Lung (tissue), 12 donors: ENCODE data around the gene MRPL17. TPM values are rescaled to one million over a fixed set of nuclear protein-coding genes. Genes with fewer than 3 reads are reported as not detected.

Experiments used
- ATAC-seq: fragments of 200-7000 bp; cut with Tn5 transposase; one replicate; pipeline ENCODE4 v1.9.1; 2020; ENCODE audit warnings: moderate number of reproducible peaks; ENCODE audit not compliant: insufficient read depth, low FRiP score
- DNase-seq, 3 donors: peaks; one replicate each; pipeline ENCODE4 v3.0.0-alpha.2; 2013 to 2017
- H3K27ac ChIP-seq, 2 donors: one replicate each; pipeline ENCODE4 v1.5.1; 2013; ENCODE audit warnings: mild to moderate bottlenecking in 2 of 2, moderate library complexity in 2 of 2, control low read depth in 1 of 2, inconsistent platforms in 1 of 2, low read depth in 1 of 2, low read length in 1 of 2
- H3K27me3 ChIP-seq, 3 donors: one replicate each; pipeline ENCODE4 v1.5.1; 2013; ENCODE audit warnings: low read length in 2 of 3; ENCODE audit not compliant: control insufficient read depth in 3 of 3, insufficient read depth in 3 of 3
- H3K36me3 ChIP-seq, 4 donors: one replicate each; pipeline ENCODE4 v1.5.1; 2013; ENCODE audit warnings: low read length in 4 of 4, mild to moderate bottlenecking in 1 of 4, moderate library complexity in 1 of 4; ENCODE audit not compliant: control insufficient read depth in 4 of 4, insufficient read depth in 4 of 4
- H3K4me1 ChIP-seq, 5 donors: one replicate each; pipeline ENCODE4 v1.5.1; 2013; ENCODE audit warnings: low read length in 5 of 5, mild to moderate bottlenecking in 2 of 5, moderate library complexity in 1 of 5; ENCODE audit not compliant: control insufficient read depth in 5 of 5, insufficient read depth in 5 of 5
- H3K4me3 ChIP-seq: one replicate; pipeline ENCODE4 v1.5.1; 2013; ENCODE audit warnings: mild to moderate bottlenecking, control low read depth, moderate library complexity
- H3K9ac ChIP-seq, 2 donors: one replicate each; pipeline ENCODE4 v1.5.1; 2013; ENCODE audit warnings: low read length in 2 of 2, control low read depth in 1 of 2; ENCODE audit not compliant: insufficient read depth in 1 of 2
- H3K9me3 ChIP-seq, 4 donors: one replicate each; pipeline ENCODE4 v1.5.1; 2013; ENCODE audit warnings: low read length in 3 of 4, mild to moderate bottlenecking in 1 of 4, moderate library complexity in 1 of 4; ENCODE audit not compliant: control insufficient read depth in 4 of 4, insufficient read depth in 3 of 4
- WGBS, 2 donors: extraction: QIAGEN DNeasy Blood & Tissue Kit; methylation state at CpG; one replicate each; pipeline ENCODE4 v1.1.7; 2013; 5-methylcytosine and 5-hydroxymethylcytosine counted together
- polyA plus RNA-seq, 2 donors: library from polyadenylated mRNA; stranded (reverse); fragments of 200-250 nt; gene quantifications; one replicate each; pipeline ENCODE4 v1.2.1, GENCODE V29; 2013
- total RNA-seq, 2 donors: library from RNA; depleted of rRNA in 1 of 2; stranded (reverse); fragments of >200 nt in 1 of 2; gene quantifications; one replicate each; pipeline ENCODE4 v1.2.1, GENCODE V29; 2014 to 2021
- TF ChIP-seq, protein P1 (sequence below): IDR thresholded peaks from 2 replicates; pipeline ENCODE4 v1.5.1; 2012; ENCODE audit warnings: mild to moderate bottlenecking; ENCODE audit errors: control extremely low read depth, extremely low read depth
- donor health status: control.
- donor health status: control.
- donor health status: Bipolar disorder and iron deficiency.
- donor health status: healthy.
- donor health status: DM: yes; HTN: yes; CAD: no.

Gene MRPL17
- total and polyA plus RNA-seq, 4 donors: 28.2 to 81.4 (median 45.9) TPM

- no peak overlapping the region for H3K4me3 ChIP-seq
- peaks cover 0 to 5% (median 0%) of the 10 kb centered on the region in 4 donors for H3K36me3 ChIP-seq
- ATAC-seq (no peak), DNase-seq (no peak)
- TF ChIP-seq, protein P1, sequence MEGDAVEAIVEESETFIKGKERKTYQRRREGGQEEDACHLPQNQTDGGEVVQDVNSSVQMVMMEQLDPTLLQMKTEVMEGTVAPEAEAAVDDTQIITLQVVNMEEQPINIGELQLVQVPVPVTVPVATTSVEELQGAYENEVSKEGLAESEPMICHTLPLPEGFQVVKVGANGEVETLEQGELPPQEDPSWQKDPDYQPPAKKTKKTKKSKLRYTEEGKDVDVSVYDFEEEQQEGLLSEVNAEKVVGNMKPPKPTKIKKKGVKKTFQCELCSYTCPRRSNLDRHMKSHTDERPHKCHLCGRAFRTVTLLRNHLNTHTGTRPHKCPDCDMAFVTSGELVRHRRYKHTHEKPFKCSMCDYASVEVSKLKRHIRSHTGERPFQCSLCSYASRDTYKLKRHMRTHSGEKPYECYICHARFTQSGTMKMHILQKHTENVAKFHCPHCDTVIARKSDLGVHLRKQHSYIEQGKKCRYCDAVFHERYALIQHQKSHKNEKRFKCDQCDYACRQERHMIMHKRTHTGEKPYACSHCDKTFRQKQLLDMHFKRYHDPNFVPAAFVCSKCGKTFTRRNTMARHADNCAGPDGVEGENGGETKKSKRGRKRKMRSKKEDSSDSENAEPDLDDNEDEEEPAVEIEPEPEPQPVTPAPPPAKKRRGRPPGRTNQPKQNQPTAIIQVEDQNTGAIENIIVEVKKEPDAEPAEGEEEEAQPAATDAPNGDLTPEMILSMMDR: no peak
- 90 to 92% methylated on average over 2 of the region's 2 CpGs for WGBS, 2 donors
- H3K27me3 ChIP-seq: no peaks in the 10 kb centered on the region
- H3K9me3 ChIP-seq: no peaks in the 10 kb centered on the region
- no peak overlapping the region for H3K27ac ChIP-seq
- no peak overlapping the region for H3K9ac ChIP-seq
- peaks cover 0 to 28% (median 5%) of the 10 kb centered on the region in 5 donors for H3K4me1 ChIP-seq
Observed at GRCh38 chr11:6653656-6654055, 29.5 kb downstream of the MRPL17 start.

DNA sequence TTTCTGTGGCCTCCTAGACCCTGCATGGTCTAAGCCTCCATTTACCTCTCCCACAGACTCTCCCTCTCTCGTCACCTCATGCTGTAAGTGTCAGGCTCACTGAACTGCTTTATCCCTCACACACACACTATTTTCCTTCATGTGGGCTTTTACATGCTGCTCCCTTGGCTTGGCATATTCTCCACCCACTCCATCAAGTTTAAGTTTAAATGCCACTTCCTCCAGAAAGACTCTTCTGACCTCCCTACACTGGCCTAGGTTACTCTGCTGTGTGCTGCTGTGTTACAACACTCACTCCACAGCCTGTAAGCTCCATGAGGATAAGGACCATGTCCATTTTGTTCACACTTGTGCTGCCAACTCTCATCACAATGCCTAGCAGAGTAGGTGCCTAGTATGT, 30.0 kb downstream of the MRPL17 start:
- peaks cover 0 to 28% (median 5%) of the 10 kb centered on the region in 5 donors for H3K4me1 ChIP-seq
- no peaks in the 10 kb centered on the region for H3K27me3 ChIP-seq
- H3K36me3 ChIP-seq: peaks cover 0 to 5% (median 0%) of the 10 kb centered on the region in 4 donors
- H3K27ac ChIP-seq: no peak overlapping the region
- TF ChIP-seq, protein P1: no peak
- ATAC-seq (no peak), DNase-seq (no peak)
- no peak overlapping the region for H3K9ac ChIP-seq
- H3K4me3 ChIP-seq: no peak overlapping the region
- WGBS, 2 donors: 91 to 95% methylated on average over 1 of the region's 1 CpG
- H3K9me3 ChIP-seq: no peaks in the 10 kb centered on the region

DNA sequence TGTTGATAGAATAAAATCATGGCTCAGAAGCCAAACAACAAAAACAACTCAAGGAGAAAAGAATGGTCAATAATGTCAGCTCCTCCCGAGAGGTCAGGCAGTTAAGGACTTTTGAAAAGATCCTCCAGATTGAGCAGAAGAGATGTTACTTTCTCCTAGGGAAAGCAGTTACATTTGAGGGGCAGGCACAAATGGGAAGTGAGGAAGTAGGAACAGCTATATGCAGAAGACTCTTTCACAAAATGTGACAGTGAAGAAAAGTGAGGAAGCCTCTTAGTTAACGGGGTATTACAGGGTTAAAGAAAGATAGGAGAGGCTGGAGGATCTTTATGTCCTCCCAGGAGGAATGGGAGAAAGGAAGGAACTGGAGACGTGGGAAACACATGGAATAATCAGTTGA, 31.0 kb downstream of the MRPL17 start:
- WGBS, 2 donors: 52 to 53% methylated on average over 3 of the region's 3 CpGs

More for the DNA sequence above, 31.0 kb downstream of the MRPL17 start:
- Histone ChIP-seq H3K9ac (no peak overlapping the region), H3K27me3 (no peaks in the 10 kb centered on the region), H3K36me3 (peaks cover 0 to 5% (median 0%) of the 10 kb centered on the region in 4 donors), H3K9me3 (no peaks in the 10 kb centered on the region), H3K27ac (no peak overlapping the region), H3K4me3 (no peak overlapping the region), H3K4me1 (peaks cover 3 to 34% (median 9%) of the 10 kb centered on the region in 5 donors)
- DNase-seq: no peak
- no peak for ATAC-seq
- TF ChIP-seq, protein P1: no peak
